ENCODE data around the gene POGZ.

The POGZ gene

GRCh38 chr1:151370211-151370911 lies 88.9 kb downstream of the POGZ start:
- DNase-seq = no peak

DNA sequence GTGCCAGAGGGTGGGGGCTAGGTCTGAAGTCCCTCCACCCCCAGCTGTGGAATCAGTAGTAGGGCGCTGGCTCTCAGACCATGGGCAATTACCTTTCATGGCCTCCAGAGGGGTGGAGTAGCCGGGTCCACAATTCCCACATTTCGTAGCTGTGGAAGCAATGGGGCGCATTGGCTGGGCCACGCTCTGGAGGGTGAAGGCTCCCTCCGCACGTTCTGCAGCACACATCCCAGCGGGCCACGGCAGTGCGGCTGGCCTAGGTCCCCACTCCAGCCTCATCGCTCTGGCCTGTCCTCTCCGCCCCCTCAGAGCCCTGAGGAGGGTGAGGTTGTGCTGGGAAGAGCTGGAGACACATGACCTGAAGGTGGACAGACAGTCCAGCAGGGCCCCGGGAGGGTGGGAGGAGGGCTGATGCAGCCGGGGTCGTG lies 89.7 kb downstream of the POGZ start:
- no peak for DNase-seq

GRCh38 chr1:151369302-151369610 lies 90.0 kb downstream of the POGZ start:
- no peak for DNase-seq

- DNase-seq = no peak
These were observed 90.6 kb downstream of the POGZ start for GRCh38 chr1:151368393-151369301.

DNA sequence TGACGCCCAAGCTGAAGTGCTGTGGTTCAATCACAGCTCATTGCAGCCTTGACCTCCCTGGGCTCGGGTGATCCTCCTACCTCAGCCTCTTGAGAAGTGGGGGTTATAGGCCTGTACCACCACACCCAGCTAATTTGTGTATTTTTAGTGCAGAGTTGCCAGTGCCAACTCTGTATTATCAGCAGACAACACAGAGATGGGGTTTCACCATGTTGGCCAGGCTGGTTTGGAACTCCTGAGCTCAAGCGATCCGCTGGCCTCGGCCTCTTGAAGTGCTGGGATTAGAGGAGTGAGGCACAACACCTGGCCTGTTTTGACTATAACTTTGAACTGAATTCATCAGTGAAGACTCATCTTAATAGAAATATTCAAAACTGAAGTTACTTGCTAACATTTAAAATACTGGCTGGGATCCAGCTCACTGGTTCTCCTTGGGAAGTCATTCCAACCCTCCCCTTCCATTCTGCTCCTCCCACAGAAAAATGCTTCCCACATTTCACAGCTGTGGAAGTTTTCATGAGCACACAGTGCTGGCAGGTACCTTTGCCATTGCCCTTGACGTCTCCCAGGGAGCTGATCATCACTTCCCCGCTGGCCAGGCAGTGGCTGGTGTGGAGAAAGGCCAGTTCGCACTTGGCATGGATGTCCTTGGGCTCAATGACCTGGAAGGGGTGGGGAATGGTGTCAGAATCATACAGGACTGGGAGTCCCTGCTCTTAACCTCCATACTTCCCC lies 91.5 kb downstream of the POGZ start:
- DNase-seq = no peak

- no peak for DNase-seq
These were observed 94.3 kb downstream of the POGZ start for GRCh38 chr1:151364996-151365395.

GRCh38 chr1:151362308-151363155 lies 96.8 kb downstream of the POGZ start:
- no peak for DNase-seq

- no peak for DNase-seq
These were observed 97.4 kb downstream of the POGZ start for GRCh38 chr1:151361883-151362282.

GRCh38 chr1:151356696-151357095 lies 102.6 kb downstream of the POGZ start:
- DNase-seq = no peak
